H1 (cell line): ENCODE results near the gene MGARP. TPM values are rescaled to one million over a fixed set of nuclear protein-coding genes. Genes with fewer than 3 reads are reported as not detected.

ENCODE experiments used
- CTCF ChIA-PET: fragments of 300-600 bp; sonication (Branson Sonifier 250); formaldehyde crosslinking; loops from one replicate; lab custom pipeline; 2021; ENCODE audit not compliant: partially characterized antibody; lab: Charles Lee
- POLR2A ChIA-PET: fragments of 300-600 bp; sonication (Branson Sonifier 250); formaldehyde crosslinking; loops from one replicate; lab custom pipeline; 2021; ENCODE audit warnings: inconsistent platforms; ENCODE audit not compliant: partially characterized antibody; lab: Charles Lee
- DNase-seq, 2 experiments: peaks; one replicate each; pipeline versions ENCODE4 v3.0.0 to v3.0.0-alpha.2; 2010 to 2022; ENCODE audit warnings: low spot score in 2 of 2, low read depth in 1 of 2, mixed read lengths in 1 of 2
- FAIRE-seq: peaks from 2 replicates; lab custom pipeline; 2011; peaks lifted over from hg19 to GRCh38; lab: Jason Lieb, UNC
- H2AFZ ChIP-seq: 2 replicates; pipeline ENCODE4 v1.8.1; 2012; ENCODE audit warnings: low read length, inconsistent platforms
- H2AK5ac ChIP-seq: 2 replicates; pipeline ENCODE4 v1.6.1; 2013; ENCODE audit warnings: low read depth, low read length
- H2BK120ac ChIP-seq: replicated peaks from 2 replicates; pipeline ENCODE3; 2013; ENCODE audit warnings: low read depth, low read length, inconsistent platforms
- H2BK12ac ChIP-seq: 2 replicates; pipeline ENCODE4 v1.6.1; 2013; ENCODE audit warnings: low read depth, low read length
- H2BK15ac ChIP-seq: 2 replicates; pipeline ENCODE4 v1.6.1; 2013; ENCODE audit warnings: low read length
- H2BK20ac ChIP-seq: 2 replicates; pipeline ENCODE4 v1.6.1; 2013; ENCODE audit warnings: low read length
- H2BK5ac ChIP-seq: 2 replicates; pipeline ENCODE4 v1.6.1; 2013; ENCODE audit warnings: low read depth, low read length
- H3K14ac ChIP-seq: 2 replicates; pipeline ENCODE4 v1.6.1; 2013; ENCODE audit warnings: inconsistent platforms; ENCODE audit not compliant: insufficient read length
- H3K18ac ChIP-seq: 2 replicates; pipeline ENCODE4 v1.6.1; 2013; ENCODE audit warnings: low read length; ENCODE audit errors: extremely low read depth
- H3K23ac ChIP-seq: 2 replicates; pipeline ENCODE4 v1.6.1; 2013; ENCODE audit warnings: inconsistent platforms; ENCODE audit not compliant: insufficient read length
- H3K23me2 ChIP-seq: 2 replicates; pipeline ENCODE4 v1.6.1; 2013; ENCODE audit warnings: low read depth, low read length
- H3K27ac ChIP-seq: 2 replicates; pipeline ENCODE4 v1.6.1; 2011; ENCODE audit warnings: low read depth, low read length, inconsistent platforms
- H3K27me3 ChIP-seq, 4 experiments: replicated peaks in 1 of 4; 1 replicate in 1 of 4; 2 replicates in 3 of 4; pipeline versions ENCODE4 v1.6.1 to v1.8.1; 2011 to 2013; ENCODE audit warnings: low read length in 3 of 4, mild to moderate bottlenecking in 3 of 4, inconsistent platforms in 2 of 4, mixed read lengths in 2 of 4, moderate library complexity in 1 of 4; ENCODE audit not compliant: control insufficient read depth in 3 of 4, insufficient read depth in 3 of 4; ENCODE audit errors: extremely low read depth in 1 of 4
- H3K36me3 ChIP-seq, 4 experiments: 2 replicates each; pipeline versions ENCODE4 v1.6.1 to v1.8.1; 2011 to 2013; ENCODE audit warnings: mild to moderate bottlenecking in 4 of 4, low read length in 3 of 4, moderate library complexity in 2 of 4, control low read depth in 1 of 4, inconsistent platforms in 1 of 4; ENCODE audit not compliant: insufficient read depth in 4 of 4, control insufficient read depth in 2 of 4
- H3K4ac ChIP-seq: replicated peaks from 2 replicates; pipeline ENCODE3; 2013; ENCODE audit warnings: low read length, low read depth, mixed read lengths, inconsistent platforms; ENCODE audit not compliant: insufficient read length
- H3K4me1 ChIP-seq, 4 experiments: replicated peaks in 1 of 4; 1 replicate in 1 of 4; 2 replicates in 3 of 4; pipeline versions ENCODE4 v1.6.1 to v1.8.1; 2011 to 2013; ENCODE audit warnings: low read length in 3 of 4, inconsistent platforms in 2 of 4, mixed read lengths in 1 of 4; ENCODE audit not compliant: insufficient read depth in 4 of 4, control insufficient read depth in 3 of 4
- H3K4me2 ChIP-seq, 2 experiments: 2 replicates each; pipeline versions ENCODE4 v1.6.1 to v1.8.1; 2011 to 2013; ENCODE audit warnings: low read depth in 2 of 2, low read length in 2 of 2, control low read depth in 1 of 2, inconsistent platforms in 1 of 2, mild to moderate bottlenecking in 1 of 2; ENCODE audit not compliant: insufficient read depth in 1 of 2
- H3K4me3 ChIP-seq, 4 experiments: fragments of 200-600, 300-600 bp in 1 of 4; sonication (generic), shearing (Covaris generic), sonication (Bioruptor Twin) in 1 of 4; 2 replicates each; pipeline versions ENCODE4 v1.5.1 to v1.8.1; 2011 to 2016; ENCODE audit warnings: low read length in 4 of 4, low read depth in 3 of 4, control low read depth in 2 of 4, inconsistent platforms in 2 of 4, mild to moderate bottlenecking in 2 of 4, mixed read lengths in 1 of 4, moderate library complexity in 1 of 4; ENCODE audit not compliant: insufficient read depth in 2 of 4; ENCODE audit errors: extremely low read depth in 1 of 4
- H3K56ac ChIP-seq: replicated peaks from 2 replicates; pipeline ENCODE3; 2013; ENCODE audit warnings: low read depth, mild to moderate bottlenecking, mixed read lengths, low read length, inconsistent platforms; ENCODE audit not compliant: insufficient read length
- H3K79me1 ChIP-seq: 2 replicates; pipeline ENCODE4 v1.6.1; 2013; ENCODE audit warnings: low read depth, low read length, control low read depth
- H3K79me2 ChIP-seq, 2 experiments: 2 replicates each; pipeline versions ENCODE4 v1.6.1 to v1.8.1; 2012 to 2013; ENCODE audit warnings: low read length in 2 of 2, mild to moderate bottlenecking in 2 of 2, inconsistent platforms in 1 of 2; ENCODE audit not compliant: insufficient read depth in 2 of 2, control insufficient read depth in 1 of 2
- H3K9ac ChIP-seq, 4 experiments: replicated peaks in 1 of 4; 1 replicate in 1 of 4; 2 replicates in 3 of 4; pipeline versions ENCODE4 v1.6.1 to v1.8.1; 2011 to 2013; ENCODE audit warnings: low read depth in 3 of 4, low read length in 3 of 4, control low read depth in 2 of 4, mild to moderate bottlenecking in 2 of 4, moderate library complexity in 2 of 4, inconsistent platforms in 1 of 4; ENCODE audit errors: extremely low read depth in 1 of 4
- H3K9me3 ChIP-seq, 2 experiments: 2 replicates each; pipeline versions ENCODE4 v1.6.1 to v1.8.1; 2012 to 2013; ENCODE audit warnings: mild to moderate bottlenecking in 2 of 2, moderate library complexity in 2 of 2, control low read depth in 1 of 2, inconsistent platforms in 1 of 2, low read depth in 1 of 2, low read length in 1 of 2, mixed read lengths in 1 of 2; ENCODE audit not compliant: insufficient read depth in 2 of 2
- H4K20me1 ChIP-seq, 2 experiments: replicated peaks in 1 of 2; 2 replicates each; pipeline versions ENCODE3 to v1.8.1; 2011 to 2013; ENCODE audit warnings: inconsistent platforms in 2 of 2, low read length in 2 of 2, mild to moderate bottlenecking in 1 of 2; ENCODE audit not compliant: insufficient read depth in 2 of 2, control insufficient read depth in 1 of 2
- H4K5ac ChIP-seq: 2 replicates; pipeline ENCODE4 v1.6.1; 2013; ENCODE audit warnings: low read length, low read depth, mixed read lengths, inconsistent platforms; ENCODE audit not compliant: insufficient read length
- H4K8ac ChIP-seq: 2 replicates; pipeline ENCODE4 v1.8.0; 2013; ENCODE audit warnings: mild to moderate bottlenecking, moderate library complexity, low read length, inconsistent platforms; ENCODE audit not compliant: insufficient read depth; ENCODE audit errors: extremely low read depth
- H4K91ac ChIP-seq: replicated peaks from 2 replicates; pipeline ENCODE3; 2013; ENCODE audit warnings: low read length, mixed read lengths, inconsistent platforms; ENCODE audit not compliant: insufficient read length
- CBX5 ChIP-seq: fragments of 300-800, 300-1000 bp; sonication (generic); IDR thresholded peaks from 2 replicates; pipeline ENCODE4 v1.7.1; 2016; ENCODE audit warnings: antibody characterized with exemption, low read length, low read depth
- CHD2 ChIP-seq: IDR thresholded peaks from 2 replicates; pipeline ENCODE4 v1.6.1; 2012; ENCODE audit warnings: low read length, improper control_type of control experiment
- GABPA ChIP-seq: IDR thresholded peaks from 2 replicates; pipeline ENCODE4 v1.6.1; 2011; ENCODE audit warnings: mild to moderate bottlenecking, low read length, moderate library complexity, borderline replicate concordance; ENCODE audit not compliant: insufficient read depth
- NRF1 ChIP-seq: IDR thresholded peaks from 2 replicates; pipeline ENCODE4 v1.6.1; 2011; ENCODE audit warnings: mild to moderate bottlenecking, low read depth, low read length, improper control_type of control experiment
- RFX5 ChIP-seq: IDR thresholded peaks from 2 replicates; pipeline ENCODE4 v1.6.1; 2011; ENCODE audit warnings: low read depth, low read length, improper control_type of control experiment, borderline replicate concordance
- RNF2 ChIP-seq: fragments of 200-900, 300-1000 bp; sonication (generic); IDR thresholded peaks from 2 replicates; pipeline ENCODE4 v1.7.1; 2016; ENCODE audit warnings: borderline replicate concordance, low read depth, mild to moderate bottlenecking, antibody characterized with exemption, low read length; ENCODE audit not compliant: poor library complexity, severe bottlenecking; ENCODE audit errors: missing control alignments
- TAF1 ChIP-seq: IDR thresholded peaks from 2 replicates; pipeline ENCODE4 v1.6.1; 2011; ENCODE audit warnings: mild to moderate bottlenecking, low read depth, low read length
- TCF12 ChIP-seq: IDR thresholded peaks from 2 replicates; pipeline ENCODE4 v1.6.1; 2011; ENCODE audit warnings: low read depth, mild to moderate bottlenecking, low read length
- USF2 ChIP-seq: IDR thresholded peaks from 2 replicates; pipeline ENCODE4 v1.6.1; 2011; ENCODE audit warnings: low read length, improper control_type of control experiment
- YY1 ChIP-seq: IDR thresholded peaks from 2 replicates; pipeline ENCODE4 v1.6.1; 2011; ENCODE audit warnings: low read depth, mild to moderate bottlenecking, low read length
- WGBS, 2 experiments: shearing (Covaris generic) in 1 of 2; methylation state at CpG; one replicate each; pipeline versions ENCODE4 v1.1.6 to v1.1.7; 2013 to 2015; ENCODE audit warnings: low lambda C conversion rate in 2 of 2, mixed read lengths in 2 of 2, inconsistent platforms in 1 of 2, low coverage in 1 of 2, missing lambda C conversion rate in 1 of 2; ENCODE audit not compliant: insufficient replicate concordance in 2 of 2, insufficient coverage in 1 of 2, insufficient read length in 1 of 2; ENCODE audit errors: extremely low coverage in 1 of 2, missing lambda C conversion rate in 1 of 2; 5-methylcytosine and 5-hydroxymethylcytosine counted together
- polyA plus RNA-seq, 7 experiments: library from polyadenylated mRNA; depleted of rRNA in 3 of 7; stranded (reverse) in 5 of 7; unstranded in 2 of 7; fragments of >200 nt in 5 of 7; fragments of 200-250 nt in 2 of 7; gene quantifications; 1 replicate in 5 of 7; 2 replicates in 1 of 7; 4 replicates in 1 of 7; pipeline versions ENCODE4 v1.2.1 to v1.2.3, GENCODE V29; 2011 to 2013; ENCODE audit warnings: missing spikeins in 2 of 7, mixed read lengths in 2 of 7
- total RNA-seq: library from RNA; stranded (reverse); fragmentation: NEBNext Ultra II Directional; extraction: Animal tissue kit (Norgen Biotek cat#: 25700); gene quantifications from 2 replicates; pipeline ENCODE4 v1.2.1, GENCODE V29; 2021

MGARP gene
- total and polyA plus RNA-seq, 2 of the 8 experiments (the other 6 are each of a cell fraction or from before 2014, with no cell fraction given) = 2.8 to 4.5 TPM

- Histone ChIP-seq H3K4me1 (peaks cover 0 to 2% (median 0%) of the 10 kb centered on the region in 4 experiments; a peak in 1 of 7 replicates), H2BK5ac (peak within 1 kb of the TSS; percentile 84), H3K79me1 (no peaks in the 10 kb centered on the region), H3K4ac (peak within 1 kb of the TSS; percentile 94), H3K14ac (no peak within 1 kb of the TSS), H4K8ac (peak within 1 kb of the TSS; percentile 99), H4K20me1 (peaks cover 0 to 4% of the 10 kb centered on the region in 2 experiments), H2BK120ac (no peak within 1 kb of the TSS), H2BK12ac (peak within 1 kb of the TSS; percentile 63; the same call in 1 of the 2 replicates), H2BK20ac (no peak within 1 kb of the TSS), H2AK5ac (no peak within 1 kb of the TSS; the same call in 1 of the 2 replicates), H3K4me2 (peak within 1 kb of the TSS; percentile 77 to 99), H3K36me3 (peaks cover 0 to 20% (median 4%) of the 10 kb centered on the region in 4 experiments; a peak in 3 of 8 replicates), H3K18ac (peak within 1 kb of the TSS; percentile 86), H3K27me3 (no peaks in the 10 kb centered on the region), H3K9me3 (peaks cover 4% of the 10 kb centered on the region in 2 experiments; a peak in 3 of 4 replicates), H4K5ac (peak within 1 kb of the TSS; percentile 60), H3K23ac (no peak within 1 kb of the TSS), H3K23me2 (peaks cover 6% of the 10 kb centered on the region), H2AFZ (peak within 1 kb of the TSS; percentile 27), H2BK15ac (peak within 1 kb of the TSS; percentile 47; the same call in 1 of the 2 replicates), H3K27ac (peak within 1 kb of the TSS; percentile 83), H3K9ac (peak within 1 kb of the TSS; percentile 80 to 94 (median 92)), H3K56ac (peak within 1 kb of the TSS; percentile 74), H3K79me2 (peaks cover 36 to 63% of the 10 kb centered on the region in 2 experiments), H4K91ac (peak within 1 kb of the TSS; percentile 72), H3K4me3 (peak within 1 kb of the TSS; percentile 91 to 100 (median 93))
- ChIA-PET CTCF (interaction anchor here (0.9 to 3.5 kb wide), 12 partner anchors 10 to 393 kb away, joined by 3 to 19 read pairs (median 4); partner anchors contain the start of gene MGARP), POLR2A (interaction anchor here (0.6 to 3.5 kb wide), 35 partner anchors 9 to 363 kb away, joined by 3 to 31 read pairs (median 4); partner anchors contain the start of genes ELF2 and MGARP)
- 1% methylated on average over 53 of the region's 61 CpGs; no CpG with 5 or more reads in 1 of the 2 experiments for WGBS, 2 experiments
- FAIRE-seq = no peak
- peak; percentile 95 to 96 for DNase-seq
- TF ChIP-seq TAF1 (peak; percentile 75), USF2 (peak; percentile 9; the same call in 1 of the 2 replicates), CBX5 (no peak), YY1 (peak; percentile 97), RFX5 (no peak), NRF1 (peak; percentile 49), CHD2 (peak; percentile 50; the same call in 1 of the 2 replicates), TCF12 (no peak), GABPA (no peak), RNF2 (no peak)
These were observed 21.2 kb upstream of the MGARP start, which contains the start of gene NAA15 for GRCh38 chr4:139301113-139301820. Gene NAA15 (plus strand): TSS chr4:139301505. CDS start chr4:139301778, 273 bp downstream.
